Fibroblast of lung (primary cell): ENCODE measurements around the gene LRG1. TPM values are rescaled to one million over a fixed set of nuclear protein-coding genes. Genes with fewer than 3 reads are reported as not detected.

Experiments used
- DNase-seq, 2 donors: peaks; one replicate each; pipeline versions ENCODE4 v3.0.0 to v3.0.0-alpha.2; 2010; ENCODE audit warnings: low read depth in 2 of 2
- H2AFZ ChIP-seq: 2 replicates; pipeline ENCODE4 v1.5.1; 2012; ENCODE audit warnings: low read length, control low read depth, inconsistent platforms
- H3K27ac ChIP-seq: 2 replicates; pipeline ENCODE4 v1.5.1; 2011; ENCODE audit warnings: low read length, control low read depth; ENCODE audit not compliant: insufficient read depth
- H3K27me3 ChIP-seq: 2 replicates; pipeline ENCODE4 v1.5.1; 2011; ENCODE audit warnings: mild to moderate bottlenecking, low read length; ENCODE audit not compliant: control insufficient read depth, insufficient read depth
- H3K36me3 ChIP-seq: 2 replicates; pipeline ENCODE4 v1.5.1; 2011; ENCODE audit warnings: low read length; ENCODE audit not compliant: control insufficient read depth, insufficient read depth
- H3K4me1 ChIP-seq: 2 replicates; pipeline ENCODE4 v1.5.1; 2011; ENCODE audit warnings: low read length; ENCODE audit not compliant: control insufficient read depth, insufficient read depth; ENCODE audit errors: extremely low read depth
- H3K4me2 ChIP-seq: 2 replicates; pipeline ENCODE4 v1.5.1; 2011; ENCODE audit warnings: low read length, control low read depth; ENCODE audit not compliant: insufficient read depth; ENCODE audit errors: extremely low read depth
- H3K4me3 ChIP-seq, 4 experiments: fragments of 200-600 bp in 1 of 4; sonication (generic) in 1 of 4; replicated peaks in 1 of 4; 2 replicates each; pipeline ENCODE4 v1.5.1; 2011 to 2016; ENCODE audit warnings: low read length in 4 of 4, low read depth in 3 of 4, mild to moderate bottlenecking in 3 of 4, control low read depth in 2 of 4, inconsistent platforms in 1 of 4, mixed read lengths in 1 of 4; ENCODE audit not compliant: insufficient read depth in 1 of 4; ENCODE audit errors: control extremely low read depth in 1 of 4
- H3K79me2 ChIP-seq: 2 replicates; pipeline ENCODE4 v1.5.1; 2012; ENCODE audit warnings: mild to moderate bottlenecking, low read length, inconsistent platforms; ENCODE audit not compliant: control insufficient read depth, insufficient read depth
- H3K9ac ChIP-seq: 2 replicates; pipeline ENCODE4 v1.5.1; 2011; ENCODE audit warnings: mild to moderate bottlenecking, low read length, control low read depth; ENCODE audit not compliant: insufficient read depth
- H3K9me3 ChIP-seq: 2 replicates; pipeline ENCODE4 v1.5.1; 2012; ENCODE audit warnings: low read depth, low read length; ENCODE audit not compliant: control insufficient read depth, insufficient read depth
- H4K20me1 ChIP-seq: 2 replicates; pipeline ENCODE4 v1.5.1; 2011; ENCODE audit warnings: low read length; ENCODE audit not compliant: control insufficient read depth, insufficient read depth; ENCODE audit errors: extremely low read depth
- CTCF ChIP-seq, 2 donors: IDR thresholded peaks in 1 of 2; conservative IDR thresholded peaks in 1 of 2; 1 replicate in 1 of 2; 2 replicates in 1 of 2; pipeline ENCODE4 v1.5.1; 2011 to 2012; ENCODE audit warnings: low read length in 2 of 2, control low read depth in 1 of 2, inconsistent platforms in 1 of 2, low read depth in 1 of 2, mild to moderate bottlenecking in 1 of 2
- EZH2 ChIP-seq: IDR thresholded peaks from 2 replicates; pipeline ENCODE4 v1.5.1; 2012; ENCODE audit warnings: low read length, control low read depth, mild to moderate bottlenecking; ENCODE audit errors: missing control alignments
- polyA plus RNA-seq, 2 donors: library from polyadenylated mRNA; depleted of rRNA in 1 of 2; stranded (reverse) in 1 of 2; unstranded in 1 of 2; fragments of >200 nt; gene quantifications; 2 replicates each; pipeline ENCODE4 v1.2.1, GENCODE V29; 2011 to 2012; ENCODE audit warnings: missing spikeins in 1 of 2
- total RNA-seq: library from RNA; depleted of rRNA; stranded (reverse); fragments of >200 nt; gene quantifications from 2 replicates; pipeline ENCODE4 v1.2.1, GENCODE V29; 2014

The LRG1 gene
- total and polyA plus RNA-seq, 2 donors (not counting 1 experiment from before 2014, with no cell fraction given), result 0.10 TPM; not detected in 1

- Histone ChIP-seq H3K27ac (no peak overlapping the region), H3K4me2 (no peak overlapping the region), H2AFZ (no peak overlapping the region), H3K79me2 (no peaks in the 10 kb centered on the region), H3K36me3 (no peaks in the 10 kb centered on the region), H3K27me3 (no peaks in the 10 kb centered on the region), H4K20me1 (no peaks in the 10 kb centered on the region), H3K9me3 (no peaks in the 10 kb centered on the region), H3K4me3 (no peak overlapping the region), H3K4me1 (no peaks in the 10 kb centered on the region), H3K9ac (no peak overlapping the region)
- TF ChIP-seq EZH2, result no peak
- TF ChIP-seq CTCF (conservative IDR thresholded peaks at IDR 0.05 in 1 of 2, IDR thresholded peaks at IDR 0.05 in 1 of 2; ENCODE audit: low read depth in 1 of 2, low read length in 2 of 2), result no peak
- no peak for DNase-seq
Measured at GRCh38 chr19:4516199-4516938, 23.5 kb downstream of the LRG1 start.

- Histone ChIP-seq H3K36me3 (no peaks in the 10 kb centered on the region), H2AFZ (no peak overlapping the region), H3K79me2 (no peaks in the 10 kb centered on the region), H3K4me2 (no peak overlapping the region), H3K4me3 (no peak overlapping the region), H3K4me1 (no peaks in the 10 kb centered on the region), H3K27ac (no peak overlapping the region), H4K20me1 (no peaks in the 10 kb centered on the region), H3K9me3 (no peaks in the 10 kb centered on the region), H3K9ac (no peak overlapping the region), H3K27me3 (no peaks in the 10 kb centered on the region)
- TF ChIP-seq CTCF (conservative IDR thresholded peaks at IDR 0.05 in 1 of 2, IDR thresholded peaks at IDR 0.05 in 1 of 2; ENCODE audit: low read depth in 1 of 2, low read length in 2 of 2) (no peak), EZH2 (no peak)
- no peak for DNase-seq
Measured at GRCh38 chr19:4515732-4516131, 24.1 kb downstream of the LRG1 start.

GRCh38 chr19:4513248-4513647 is 26.6 kb downstream of the LRG1 start:
- H4K20me1 ChIP-seq, result no peaks in the 10 kb centered on the region
- no peak overlapping the region for H3K27ac ChIP-seq
- no peak for DNase-seq
- H3K9ac ChIP-seq, result no peak overlapping the region
- H3K79me2 ChIP-seq, result no peaks in the 10 kb centered on the region
- no peaks in the 10 kb centered on the region for H3K27me3 ChIP-seq
- no peaks in the 10 kb centered on the region for H3K36me3 ChIP-seq
- no peaks in the 10 kb centered on the region for H3K4me1 ChIP-seq
- H3K4me2 ChIP-seq, result no peak overlapping the region
- no peaks in the 10 kb centered on the region for H3K9me3 ChIP-seq
- H2AFZ ChIP-seq, result no peak overlapping the region
- TF ChIP-seq EZH2 (no peak), CTCF (conservative IDR thresholded peaks at IDR 0.05 in 1 of 2, IDR thresholded peaks at IDR 0.05 in 1 of 2; ENCODE audit: low read depth in 1 of 2, low read length in 2 of 2) (no peak)
- H3K4me3 ChIP-seq, result no peak overlapping the region
